NCI-H526 treated with DMSO at 0.1 percent for 48 hours (cell line): ENCODE results near the gene PPP1R2B.

Experiments used
- DNase-seq: peaks from one replicate; lab custom pipeline; 2025; lab: John Stamatoyannopoulos, UW

The PPP1R2B gene

GRCh38 chr5:156879665-156880285 lies 29.7 kb downstream of the PPP1R2B start:
- DNase-seq: no peak

GRCh38 chr5:156883316-156883875 lies 33.3 kb downstream of the PPP1R2B start:
- DNase-seq: no peak

- no peak for DNase-seq
These were observed 38.4 kb downstream of the PPP1R2B start for GRCh38 chr5:156888520-156888919.

- DNase-seq: no peak
These were observed 42.1 kb downstream of the PPP1R2B start for GRCh38 chr5:156892223-156892622.

GRCh38 chr5:156892864-156893263 lies 42.8 kb downstream of the PPP1R2B start:
- no peak for DNase-seq

- DNase-seq: no peak
These were observed 43.4 kb downstream of the PPP1R2B start for GRCh38 chr5:156893517-156893916.

GRCh38 chr5:156896546-156896945 lies 46.5 kb downstream of the PPP1R2B start:
- DNase-seq: no peak
